DOHH2 (cell line): ENCODE results near the gene PAPSS2.

Experiments
- H3F3A ChIP-seq: fragments of 200-600 bp; sonication (generic), shearing (Covaris generic); 2 replicates; pipeline ENCODE4 v1.6.0; 2016; ENCODE audit warnings: antibody characterized with exemption, mild to moderate bottlenecking; ENCODE audit not compliant: control insufficient read depth, insufficient read depth
- H3K27ac ChIP-seq: fragments of 200-600 bp; sonication (generic); 2 replicates; pipeline ENCODE4 v1.5.1; 2014; ENCODE audit warnings: low read depth, mild to moderate bottlenecking, low read length, moderate library complexity
- H3K27me3 ChIP-seq: fragments of 200-600 bp; sonication (generic); 2 replicates; pipeline ENCODE4 v1.6.1; 2014; ENCODE audit warnings: mild to moderate bottlenecking, low read length, mixed read lengths; ENCODE audit not compliant: control insufficient read depth
- H3K36me3 ChIP-seq: fragments of 200-600 bp; sonication (generic); 2 replicates; pipeline ENCODE4 v1.6.1; 2014; ENCODE audit warnings: mild to moderate bottlenecking, low read length, moderate library complexity, mixed read lengths; ENCODE audit not compliant: control insufficient read depth
- H3K4me1 ChIP-seq: fragments of 200-600 bp; sonication (generic); 2 replicates; pipeline ENCODE4 v1.6.1; 2014; ENCODE audit warnings: mild to moderate bottlenecking, low read length, mixed read lengths; ENCODE audit not compliant: control insufficient read depth
- H3K4me2 ChIP-seq: fragments of 200-600 bp; sonication (generic); 2 replicates; pipeline ENCODE4 v1.6.0; 2014; ENCODE audit warnings: mild to moderate bottlenecking, low read length, moderate library complexity
- H3K4me3 ChIP-seq: fragments of 200-600 bp; sonication (generic); 2 replicates; pipeline ENCODE4 v1.5.1; 2014; ENCODE audit warnings: mild to moderate bottlenecking, low read length, mixed read lengths
- H3K79me2 ChIP-seq: fragments of 200-600 bp; sonication (generic); 2 replicates; pipeline ENCODE4 v1.6.1; 2014; ENCODE audit warnings: mild to moderate bottlenecking, low read length, mixed read lengths; ENCODE audit not compliant: control insufficient read depth
- H3K9me2 ChIP-seq: fragments of 200-600 bp; sonication (generic); replicated peaks from 2 replicates; pipeline ENCODE4 v1.6.1; 2014; ENCODE audit warnings: mild to moderate bottlenecking, low read length, mixed read lengths; ENCODE audit not compliant: control insufficient read depth
- H3K9me3 ChIP-seq: fragments of 200-600 bp; sonication (generic); 2 replicates; pipeline ENCODE4 v1.6.1; 2014; ENCODE audit warnings: antibody characterized with exemption, low read length, mixed read lengths; ENCODE audit not compliant: control insufficient read depth, insufficient read depth
- H4K20me1 ChIP-seq: fragments of 200-600 bp; sonication (generic); 2 replicates; pipeline ENCODE4 v1.6.0; 2014; ENCODE audit warnings: low read depth, mild to moderate bottlenecking, antibody characterized with exemption, low read length, moderate library complexity; ENCODE audit not compliant: control insufficient read depth, insufficient read depth
- EZH2phosphoT487 ChIP-seq: fragments of 200-600 bp; sonication (generic); IDR thresholded peaks from 2 replicates; pipeline ENCODE4 v1.6.1; 2017; ENCODE audit warnings: borderline replicate concordance, mild to moderate bottlenecking, antibody characterized with exemption, low read length, moderate library complexity, mixed read lengths
- TF ChIP-seq, protein P1 (sequence below): fragments of 200-600 bp; sonication (generic); IDR thresholded peaks from one replicate; pipeline ENCODE4 v1.5.1; 2014; ENCODE audit warnings: antibody characterized with exemption, mild to moderate bottlenecking, low read depth, low read length; ENCODE audit not compliant: poor library complexity, severe bottlenecking

Gene PAPSS2

DNA sequence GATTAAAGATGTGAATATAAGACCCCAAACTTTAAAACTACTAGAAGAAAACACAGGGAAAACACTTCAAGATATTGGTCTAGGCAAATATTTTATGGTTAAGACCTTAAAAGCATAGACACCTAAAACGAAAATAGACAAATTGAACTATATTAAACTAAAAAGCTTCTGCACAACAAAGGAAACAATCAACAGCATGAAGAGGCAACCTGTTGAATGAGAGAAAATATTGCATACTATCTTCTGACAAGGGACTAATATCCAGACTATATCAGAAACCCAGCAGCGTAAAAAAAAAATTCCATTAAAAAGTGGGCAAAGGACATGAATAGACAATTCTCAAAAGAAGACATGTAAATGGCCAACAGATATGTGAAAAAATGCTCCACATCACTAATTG is 18.6 kb downstream of the PAPSS2 start:
- Histone ChIP-seq H3F3A (no peaks in the 10 kb centered on the region), H3K4me2 (no peak overlapping the region), H3K27ac (no peak overlapping the region), H3K36me3 (no peaks in the 10 kb centered on the region), H4K20me1 (no peaks in the 10 kb centered on the region), H3K4me3 (no peak overlapping the region), H3K79me2 (no peaks in the 10 kb centered on the region), H3K9me2 (no peaks in the 10 kb centered on the region), H3K9me3 (no peaks in the 10 kb centered on the region), H3K27me3 (peaks cover 3% of the 10 kb centered on the region), H3K4me1 (no peaks in the 10 kb centered on the region)
- no peak for TF ChIP-seq EZH2phosphoT487

GRCh38 chr10:87683356-87683755 is 23.7 kb downstream of the PAPSS2 start:
- H3K4me3 ChIP-seq, result no peak overlapping the region
- H3K9me2 ChIP-seq, result no peaks in the 10 kb centered on the region
- no peaks in the 10 kb centered on the region for H3K9me3 ChIP-seq
- no peak for TF ChIP-seq EZH2phosphoT487
- TF ChIP-seq, protein P1, sequence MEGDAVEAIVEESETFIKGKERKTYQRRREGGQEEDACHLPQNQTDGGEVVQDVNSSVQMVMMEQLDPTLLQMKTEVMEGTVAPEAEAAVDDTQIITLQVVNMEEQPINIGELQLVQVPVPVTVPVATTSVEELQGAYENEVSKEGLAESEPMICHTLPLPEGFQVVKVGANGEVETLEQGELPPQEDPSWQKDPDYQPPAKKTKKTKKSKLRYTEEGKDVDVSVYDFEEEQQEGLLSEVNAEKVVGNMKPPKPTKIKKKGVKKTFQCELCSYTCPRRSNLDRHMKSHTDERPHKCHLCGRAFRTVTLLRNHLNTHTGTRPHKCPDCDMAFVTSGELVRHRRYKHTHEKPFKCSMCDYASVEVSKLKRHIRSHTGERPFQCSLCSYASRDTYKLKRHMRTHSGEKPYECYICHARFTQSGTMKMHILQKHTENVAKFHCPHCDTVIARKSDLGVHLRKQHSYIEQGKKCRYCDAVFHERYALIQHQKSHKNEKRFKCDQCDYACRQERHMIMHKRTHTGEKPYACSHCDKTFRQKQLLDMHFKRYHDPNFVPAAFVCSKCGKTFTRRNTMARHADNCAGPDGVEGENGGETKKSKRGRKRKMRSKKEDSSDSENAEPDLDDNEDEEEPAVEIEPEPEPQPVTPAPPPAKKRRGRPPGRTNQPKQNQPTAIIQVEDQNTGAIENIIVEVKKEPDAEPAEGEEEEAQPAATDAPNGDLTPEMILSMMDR, result no peak
- no peaks in the 10 kb centered on the region for H4K20me1 ChIP-seq
- peaks cover under 1% of the 10 kb centered on the region; the same call in 1 of the 2 replicates for H3K27me3 ChIP-seq
- H3K4me2 ChIP-seq, result no peak overlapping the region
- H3K27ac ChIP-seq, result no peak overlapping the region
- no peaks in the 10 kb centered on the region for H3K36me3 ChIP-seq
- no peaks in the 10 kb centered on the region for H3K4me1 ChIP-seq
- H3K79me2 ChIP-seq, result no peaks in the 10 kb centered on the region
- no peaks in the 10 kb centered on the region for H3F3A ChIP-seq

GRCh38 chr10:87684001-87684638 is 24.4 kb downstream of the PAPSS2 start:
- H3K27me3 ChIP-seq, result no peaks in the 10 kb centered on the region
- no peaks in the 10 kb centered on the region for H3K36me3 ChIP-seq
- H3K27ac ChIP-seq, result no peak overlapping the region
- no peaks in the 10 kb centered on the region for H3F3A ChIP-seq
- no peaks in the 10 kb centered on the region for H3K4me1 ChIP-seq
- no peaks in the 10 kb centered on the region for H3K79me2 ChIP-seq
- H3K4me3 ChIP-seq, result no peak overlapping the region
- no peaks in the 10 kb centered on the region for H4K20me1 ChIP-seq
- TF ChIP-seq, protein P1, result no peak
- no peak for TF ChIP-seq EZH2phosphoT487
- H3K4me2 ChIP-seq, result no peak overlapping the region
- no peaks in the 10 kb centered on the region for H3K9me2 ChIP-seq
- H3K9me3 ChIP-seq, result no peaks in the 10 kb centered on the region

DNA sequence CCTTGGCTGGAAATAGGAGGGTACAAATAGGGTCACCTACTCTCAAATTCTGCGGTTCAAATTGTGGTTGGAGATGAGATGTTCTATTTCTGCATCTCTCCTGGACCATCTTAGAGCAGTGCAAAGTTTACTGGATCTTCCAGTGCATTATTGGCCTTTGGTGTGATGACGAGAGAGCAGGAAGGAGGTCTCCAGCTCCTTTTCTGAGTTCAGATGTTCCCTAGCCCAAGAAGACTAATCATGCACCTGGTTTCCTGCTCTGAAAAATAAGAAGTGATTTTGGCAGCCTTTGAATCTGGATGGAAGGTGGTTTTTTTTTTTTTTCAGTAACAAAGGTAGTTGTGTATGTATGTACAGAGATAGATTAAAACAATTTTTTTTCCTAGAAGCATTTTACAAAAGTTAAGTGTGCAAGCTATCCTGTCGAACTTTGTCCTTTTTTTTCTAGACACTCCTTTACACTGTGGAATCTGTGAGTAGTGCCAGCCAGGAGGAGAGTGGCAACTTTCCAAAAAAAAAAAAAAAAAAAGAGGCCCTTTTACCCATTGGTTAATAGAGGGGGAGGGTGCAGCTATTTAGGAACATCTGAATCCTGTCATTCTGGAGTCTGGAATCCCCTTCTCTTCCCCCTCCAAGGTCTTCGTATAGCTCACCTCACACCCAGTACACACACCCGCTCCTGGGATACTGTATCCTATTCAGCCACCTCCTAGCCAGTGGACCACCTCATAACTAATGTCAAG is 26.3 kb downstream of the PAPSS2 start:
- H3K4me1 ChIP-seq, result no peaks in the 10 kb centered on the region
- no peaks in the 10 kb centered on the region for H3K9me2 ChIP-seq
- H3K27ac ChIP-seq, result no peak overlapping the region
- H3K9me3 ChIP-seq, result no peaks in the 10 kb centered on the region
- no peaks in the 10 kb centered on the region for H3K36me3 ChIP-seq
- no peak overlapping the region for H3K4me2 ChIP-seq
- peaks cover 1% of the 10 kb centered on the region; the same call in 1 of the 2 replicates for H3K27me3 ChIP-seq
- H3K79me2 ChIP-seq, result no peaks in the 10 kb centered on the region
- TF ChIP-seq, protein P1, result no peak
- TF ChIP-seq EZH2phosphoT487, result no peak
- no peaks in the 10 kb centered on the region for H4K20me1 ChIP-seq
- no peak overlapping the region for H3K4me3 ChIP-seq
- H3F3A ChIP-seq, result no peaks in the 10 kb centered on the region
